Pancreas (tissue), 10 donors: ENCODE data around the gene MEIS1. TPM values are rescaled to one million over a fixed set of nuclear protein-coding genes. Genes with fewer than 3 reads are reported as not detected.
A peak's percentile ranks its signal among the peaks of the same experiment; 100 is the strongest.

Source experiments
- ATAC-seq, 4 donors: fragments of 200-7000 bp; cut with Tn5 transposase; one replicate each; pipeline versions ENCODE4 v1.8.0 to v1.9.1; 2020; ENCODE audit warnings: mild to moderate bottlenecking in 4 of 4, moderate library complexity in 4 of 4
- DNase-seq, 6 donors: peaks; one replicate each; pipeline ENCODE4 v3.0.0-alpha.2; 2020
- FAIRE-seq: peaks from 2 replicates; lab custom pipeline; 2012; peaks lifted over from hg19 to GRCh38; lab: Jason Lieb, UNC
- H3K27ac ChIP-seq, 4 donors: fragments of 200-600 bp; sonication (generic); 1 replicate in 3 of 4; 2 replicates in 1 of 4; pipeline versions ENCODE4 v1.5.0 to v1.8.0; 2020
- H3K27me3 ChIP-seq, 4 donors: fragments of 200-600 bp; one replicate each; pipeline ENCODE4 v1.8.0; 2021
- H3K36me3 ChIP-seq, 3 donors: fragments of 200-600 bp; sonication (generic) in 1 of 3; one replicate each; pipeline versions ENCODE4 v1.5.0 to v1.8.0; 2020 to 2021
- H3K4me1 ChIP-seq, 3 donors: fragments of 200-600 bp; one replicate each; pipeline ENCODE4 v1.8.0; 2021
- H3K4me3 ChIP-seq, 4 donors: fragments of 200-600 bp; sonication (generic) in 2 of 4; one replicate each; pipeline versions ENCODE4 v1.5.0 to v1.8.0; 2020 to 2021
- H3K9me3 ChIP-seq, 4 donors: fragments of 200-600 bp; one replicate each; pipeline ENCODE4 v1.8.0; 2021
- CTCF ChIP-seq, 4 donors: fragments of 200-600 bp; sonication (generic) in 3 of 4; IDR thresholded peaks; one replicate each; pipeline versions ENCODE4 v1.5.0 to v1.8.0; 2021; ENCODE audit warnings: antibody characterized with exemption in 4 of 4
- WGBS, 2 donors: extraction: QIAGEN DNeasy Blood & Tissue Kit; methylation state at CpG; one replicate each; pipeline ENCODE4 v1.1.7; 2013; 5-methylcytosine and 5-hydroxymethylcytosine counted together
- intact Hi-C, 3 donors: fragments of 100-400 bp; cut with DNase I; formaldehyde crosslinking; loops; one replicate each; pipeline versions ENCODE4 v1.11.1 to v1.14.2; 2022
- polyA plus RNA-seq, 2 donors: library from polyadenylated mRNA; stranded (reverse); fragments of 200-250 nt; gene quantifications; one replicate each; pipeline ENCODE4 v1.2.3, GENCODE V29; 2013
- total RNA-seq, 6 donors: library from RNA; stranded (reverse); fragmentation: NEBNext Ultra II Directional in 4 of 6; extraction: Animal tissue kit (Norgen Biotek cat#: 25700) in 4 of 6; gene quantifications; one replicate each; pipeline versions ENCODE4 v1.2.1 to v1.2.4, GENCODE V29; 2021 to 2023
- donor health status: healthy with polysubstance abuse.
- donor health status: DM: no; HTN: no; CAD: no; lungs with moderate emphysema.
- donor health status: DM: no; HTN: no; CAD: no.
- donor health status: control.
- donor health status: control.
- donor health status: Bipolar disorder and iron deficiency.
- donor health status: DM: yes; HTN: yes; CAD: no.
- donor health status: DM: no; HTN: no; CAD: no.
- donor health status: DM: no; HTN: no; CAD: no.
- donor health status: DM: yes; HTN: yes; CAD: no.

Gene MEIS1
- total and polyA plus RNA-seq, 8 donors = 41.3 to 129 (median 58.4) TPM

GRCh38 chr2:66580166-66581049 lies 145.5 kb downstream of the MEIS1 start:
- peak; percentile 88 for FAIRE-seq
- H3K4me3 ChIP-seq = peak overlapping the region in 3 of 4 donors; percentile 34 to 64 (median 59)
- ATAC-seq = no peak
- H3K9me3 ChIP-seq = no peaks in the 10 kb centered on the region
- no peak for TF ChIP-seq CTCF (IDR thresholded peaks at IDR 0.05)
- peak overlapping the region; percentile 93 to 98 (median 96) for H3K27ac ChIP-seq
- no peak for DNase-seq
- intact Hi-C loops = loop anchor here in 1 of 3 donors (5.0 kb wide), 1 partner anchor 632 kb away; no protein-coding TSS in a partner anchor
- no peaks in the 10 kb centered on the region for H3K27me3 ChIP-seq
- no peaks in the 10 kb centered on the region for H3K36me3 ChIP-seq
- WGBS, 2 donors = 2 to 3% methylated on average over 10 of the region's 10 CpGs
- H3K4me1 ChIP-seq = peaks cover 9 to 22% (median 11%) of the 10 kb centered on the region in 3 donors

- DNase-seq (peak; percentile 60 to 87 (median 68)), FAIRE-seq (no peak), ATAC-seq (peak; percentile 19 to 35 (median 24))
- TF ChIP-seq CTCF (IDR thresholded peaks at IDR 0.05) = no peak
- Histone ChIP-seq H3K27ac (peak overlapping the region; percentile 93 to 98 (median 96)), H3K27me3 (no peaks in the 10 kb centered on the region), H3K36me3 (no peaks in the 10 kb centered on the region), H3K4me3 (peak overlapping the region; percentile 4 to 64 (median 46)), H3K9me3 (no peaks in the 10 kb centered on the region), H3K4me1 (peaks cover 9 to 31% (median 13%) of the 10 kb centered on the region in 3 donors)
- intact Hi-C loops = loop anchor here in 1 of 3 donors (5.0 kb wide), 1 partner anchor 631 kb away; no protein-coding TSS in a partner anchor
- whole genome bisulfite sequencing, 2 donors = 0 to 1% methylated on average over 54 to 57 of the region's 57 CpGs
Observed at GRCh38 chr2:66581339-66582103, 146.6 kb downstream of the MEIS1 start.

- peak overlapping the region; percentile 4 to 64 (median 46) for H3K4me3 ChIP-seq
- FAIRE-seq (no peak), DNase-seq (peak in 3 of 6 donors; percentile 29 to 60 (median 43)), ATAC-seq (peak; percentile 3 to 7 (median 4))
- intact Hi-C loops = loop anchor here in 1 of 3 donors (5.0 kb wide), 1 partner anchor 630 kb away; no protein-coding TSS in a partner anchor
- peak overlapping the region; percentile 93 to 98 (median 96) for H3K27ac ChIP-seq
- no peaks in the 10 kb centered on the region for H3K27me3 ChIP-seq
- peaks cover 9 to 38% (median 13%) of the 10 kb centered on the region in 3 donors for H3K4me1 ChIP-seq
- 8 to 11% methylated on average over 36 of the region's 36 CpGs for WGBS, 2 donors
- TF ChIP-seq CTCF (IDR thresholded peaks at IDR 0.05) = no peak
- H3K36me3 ChIP-seq = no peaks in the 10 kb centered on the region
- no peaks in the 10 kb centered on the region for H3K9me3 ChIP-seq
Observed at GRCh38 chr2:66582104-66582986, 147.4 kb downstream of the MEIS1 start.
